ENCODE measurements around the gene DHPS.
"Not testable (repeated sequence)": the region's sequence is repeated elsewhere in the genome, so short reads cannot be mapped to it uniquely, and the experiment has no call there.

The DHPS gene

DNA sequence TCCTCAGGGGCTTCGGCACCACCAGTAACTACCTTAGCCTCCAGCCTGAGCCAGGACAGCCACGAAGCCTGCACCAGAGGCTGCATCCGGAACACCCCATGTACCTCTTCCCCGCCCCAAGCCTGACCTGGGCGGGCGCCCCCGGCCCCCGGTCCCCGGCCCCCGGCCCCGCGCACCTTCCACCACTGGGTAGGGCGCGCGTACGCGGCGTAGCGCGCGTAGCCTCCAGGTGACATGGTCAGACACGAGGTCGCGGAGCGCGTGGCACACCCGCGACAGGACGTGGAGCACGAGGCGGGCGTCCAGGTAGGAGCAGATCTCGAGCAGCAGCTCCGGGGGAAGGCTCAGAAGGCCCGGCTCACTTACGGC, 14.3 kb upstream of the DHPS start:
- Mint-ChIP-seq H3K27ac (peak overlapping the region; percentile 96), H3K4me1 (ENCODE audit: low read depth) (peaks cover 9% of the 10 kb centered on the region), H3K4me3 (peak overlapping the region; percentile 88), H3K27me3 (ENCODE audit: low read depth) (no peaks in the 10 kb centered on the region), H3K36me3 (ENCODE audit: low read depth) (peaks cover 8% of the 10 kb centered on the region), H3K9me3 (no peaks in the 10 kb centered on the region)

DNA sequence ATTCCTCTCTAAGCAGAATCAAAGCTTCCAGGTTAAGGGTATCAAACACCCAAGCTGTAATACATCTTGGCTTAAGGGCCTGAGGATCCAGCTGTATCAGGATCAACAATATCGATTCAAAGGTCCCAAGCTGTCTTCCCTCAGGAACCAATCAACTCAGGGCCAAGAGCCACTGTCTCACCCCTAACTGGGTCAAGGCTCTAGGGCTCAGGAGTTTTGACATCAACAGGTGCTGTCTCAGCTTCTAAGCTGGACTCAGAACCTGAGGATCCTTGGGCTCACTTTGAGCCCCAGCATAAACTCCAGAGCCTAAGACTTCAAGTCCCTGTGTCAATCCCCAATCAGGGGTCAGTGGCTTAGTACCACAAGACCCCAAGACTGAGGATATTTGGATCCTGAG, 13.8 kb upstream of the DHPS start:
- Mint-ChIP-seq H3K4me1 (ENCODE audit: low read depth) (peaks cover 9% of the 10 kb centered on the region), H3K27me3 (ENCODE audit: low read depth) (no peaks in the 10 kb centered on the region), H3K36me3 (ENCODE audit: low read depth) (peaks cover 8% of the 10 kb centered on the region), H3K27ac (no peak overlapping the region), H3K9me3 (no peaks in the 10 kb centered on the region), H3K4me3 (peak overlapping the region; percentile 65)

DNA sequence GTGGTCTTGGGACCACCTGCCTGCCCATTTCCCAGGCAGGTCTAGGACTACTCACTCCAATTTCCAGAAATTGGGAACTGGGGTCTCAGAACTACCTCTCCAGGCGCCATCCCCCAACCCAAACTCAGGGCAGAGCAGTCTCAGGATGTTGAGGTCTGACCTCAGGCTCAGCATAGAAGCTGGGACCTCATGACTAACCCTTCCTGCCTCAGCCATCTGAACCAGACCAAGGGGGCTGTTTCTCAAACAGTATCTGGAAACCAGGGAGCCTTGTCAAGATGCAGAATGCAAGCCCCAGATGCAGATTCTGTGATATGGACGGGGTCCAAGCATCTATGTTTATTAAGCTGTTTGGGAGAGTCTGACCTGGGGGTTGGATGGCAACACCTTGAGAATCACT, 13.4 kb upstream of the DHPS start:
- no peak overlapping the region for H3K4me3 Mint-ChIP-seq
- no peaks in the 10 kb centered on the region for H3K9me3 Mint-ChIP-seq
- no peaks in the 10 kb centered on the region for H3K27me3 Mint-ChIP-seq (ENCODE audit: low read depth)
- H3K27ac Mint-ChIP-seq: peak overlapping the region; percentile 20
- peaks cover 9% of the 10 kb centered on the region for H3K4me1 Mint-ChIP-seq (ENCODE audit: low read depth)
- H3K36me3 Mint-ChIP-seq (ENCODE audit: low read depth): peaks cover 8% of the 10 kb centered on the region

DNA sequence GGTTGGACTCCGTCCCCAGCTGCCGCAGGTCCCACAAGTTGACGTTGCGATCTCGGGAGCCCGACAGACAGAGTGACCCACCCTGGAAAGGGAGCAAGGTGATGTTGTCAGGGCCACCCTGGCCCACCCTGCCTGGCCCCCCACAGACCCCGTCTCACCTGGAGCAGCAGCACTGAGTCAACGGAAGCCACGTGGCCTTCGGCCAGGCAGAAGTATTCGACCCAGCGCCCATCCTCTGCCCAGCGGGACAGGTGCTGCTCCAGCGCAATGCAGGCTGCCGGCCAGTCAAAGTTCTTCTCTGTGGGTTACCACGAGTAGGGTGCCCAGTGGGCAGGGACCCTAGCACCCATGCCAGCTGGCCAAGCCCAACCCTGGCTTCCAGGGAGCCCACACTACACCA, 13.0 kb upstream of the DHPS start:
- H3K27me3 Mint-ChIP-seq (ENCODE audit: low read depth): no peaks in the 10 kb centered on the region
- H3K4me1 Mint-ChIP-seq (ENCODE audit: low read depth): peaks cover 9% of the 10 kb centered on the region
- peak overlapping the region; percentile 20 for H3K27ac Mint-ChIP-seq
- no peak overlapping the region for H3K4me3 Mint-ChIP-seq
- H3K9me3 Mint-ChIP-seq: no peaks in the 10 kb centered on the region
- H3K36me3 Mint-ChIP-seq (ENCODE audit: low read depth): peaks cover 8% of the 10 kb centered on the region

DNA sequence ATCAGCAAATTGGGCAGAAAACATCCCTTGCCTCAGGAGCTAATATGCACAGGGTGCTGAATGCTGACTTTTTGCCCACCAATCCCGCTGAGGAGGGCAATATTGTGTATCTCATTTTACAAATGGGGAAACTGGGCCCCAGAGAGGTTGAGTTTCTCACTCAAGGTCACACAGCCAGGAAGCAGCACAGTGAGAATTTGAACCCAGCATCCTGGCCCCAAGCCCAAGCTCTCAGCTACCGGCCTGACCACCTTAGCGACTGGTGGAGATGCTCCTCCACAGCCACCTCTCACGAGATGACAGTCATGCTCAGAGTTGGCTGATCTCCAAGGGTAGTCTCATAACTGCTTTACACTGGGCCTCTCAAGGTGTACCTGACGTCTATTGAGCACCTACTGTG, 11.3 kb upstream of the DHPS start:
- no peaks in the 10 kb centered on the region for H3K27me3 Mint-ChIP-seq (ENCODE audit: low read depth)
- peaks cover 7% of the 10 kb centered on the region for H3K4me1 Mint-ChIP-seq (ENCODE audit: low read depth)
- H3K27ac Mint-ChIP-seq: no peak overlapping the region
- H3K9me3 Mint-ChIP-seq: no peaks in the 10 kb centered on the region
- peaks cover 2% of the 10 kb centered on the region for H3K36me3 Mint-ChIP-seq (ENCODE audit: low read depth)
- no peak overlapping the region for H3K4me3 Mint-ChIP-seq

DNA sequence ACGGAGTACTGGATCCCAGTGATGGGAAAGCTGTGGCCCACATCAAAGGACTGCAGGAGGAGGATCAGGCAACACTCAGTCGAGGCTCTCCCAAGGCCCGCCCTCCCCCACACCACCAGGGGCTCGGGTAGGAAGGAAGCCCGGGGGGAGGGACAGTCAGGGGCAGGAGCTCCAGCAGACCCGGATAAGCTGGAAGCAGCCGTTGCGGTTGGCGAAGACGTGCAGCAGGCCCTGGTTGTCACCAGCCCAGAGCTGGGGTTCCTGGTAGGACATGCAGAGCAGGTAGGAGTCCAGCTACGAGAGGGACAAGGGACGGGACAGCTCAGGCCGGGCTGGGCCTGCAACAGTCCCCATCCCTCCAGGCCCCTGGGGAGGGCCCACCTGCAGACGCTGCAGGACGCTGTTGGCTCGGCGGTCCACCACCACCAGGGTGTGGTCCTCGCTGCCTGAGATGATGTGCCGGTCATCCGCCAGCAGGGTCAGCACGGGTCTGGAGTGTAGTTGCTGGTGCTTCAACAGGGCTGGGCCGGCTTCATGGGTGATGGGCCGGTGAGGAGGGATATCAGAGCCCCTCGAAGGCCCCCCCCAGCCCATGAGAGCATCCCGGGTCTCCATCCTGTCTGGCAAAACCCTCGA, 8.0 kb upstream of the DHPS start:
- Mint-ChIP-seq H3K4me3 (no peak overlapping the region), H3K9me3 (no peaks in the 10 kb centered on the region), H3K27ac (no peak overlapping the region), H3K27me3 (ENCODE audit: low read depth) (no peaks in the 10 kb centered on the region), H3K4me1 (ENCODE audit: low read depth) (no peaks in the 10 kb centered on the region), H3K36me3 (ENCODE audit: low read depth) (no peaks in the 10 kb centered on the region)

DNA sequence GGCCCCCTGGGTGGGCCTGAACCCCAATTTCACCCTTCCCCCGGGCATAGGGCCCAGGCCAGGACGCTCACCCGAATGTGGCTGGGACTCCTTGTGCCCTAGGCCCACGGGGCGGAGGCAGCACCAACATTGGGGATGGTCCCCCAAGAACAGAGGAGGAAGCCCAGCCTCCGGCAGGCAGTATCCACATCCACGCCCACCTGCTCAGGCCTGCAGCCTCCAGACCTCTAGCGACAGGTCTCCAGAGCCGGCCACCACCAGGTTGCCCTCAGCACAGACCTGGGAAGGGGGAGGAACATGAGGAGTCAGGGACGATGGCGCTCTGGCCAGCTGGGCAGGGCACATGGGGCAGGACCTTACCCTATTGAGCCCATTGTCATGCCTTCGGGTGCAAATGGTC, 7.3 kb upstream of the DHPS start:
- Mint-ChIP-seq H3K36me3 (ENCODE audit: low read depth) (no peaks in the 10 kb centered on the region), H3K9me3 (no peaks in the 10 kb centered on the region), H3K27ac (no peak overlapping the region), H3K4me3 (no peak overlapping the region), H3K4me1 (ENCODE audit: low read depth) (no peaks in the 10 kb centered on the region), H3K27me3 (ENCODE audit: low read depth) (no peaks in the 10 kb centered on the region)

DNA sequence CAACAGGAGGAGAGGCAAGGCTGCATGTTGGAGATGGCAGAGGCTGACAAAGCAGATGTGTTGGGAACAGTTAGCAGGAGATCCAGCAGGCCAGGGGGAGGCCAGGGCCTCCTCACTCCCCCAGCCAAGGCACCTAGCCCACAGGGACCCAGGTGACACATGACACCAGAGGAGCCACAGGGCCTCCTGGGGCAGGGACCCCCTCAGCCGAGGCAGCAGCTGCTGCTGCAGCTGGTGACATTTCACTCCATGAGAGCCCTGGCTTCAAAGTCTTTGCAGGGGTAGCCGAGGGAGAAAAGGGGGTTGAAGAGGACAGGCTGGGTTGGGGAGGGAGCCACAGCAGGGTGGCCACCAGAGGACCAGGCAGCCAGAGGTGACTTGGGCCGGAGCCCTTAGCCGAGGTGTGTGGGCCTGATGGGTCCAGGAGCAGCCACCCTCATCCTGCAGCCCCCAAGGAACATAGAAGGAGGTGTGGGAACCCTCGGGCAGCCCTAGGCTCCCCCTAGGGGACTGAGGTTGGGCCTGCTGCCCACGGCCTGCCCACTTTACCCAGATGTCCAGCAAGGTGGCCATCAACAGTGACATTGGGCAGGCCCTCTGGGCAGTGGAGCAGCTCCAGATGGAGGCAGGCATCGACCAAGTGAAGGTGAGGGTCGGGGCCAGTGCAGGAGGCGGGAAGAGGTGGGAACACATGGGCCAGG, 6.0 kb upstream of the DHPS start, which contains the start of gene GNG14:
GNG14 (plus strand) TSS at position 503 of the 701 bp plus-strand sequence; CDS start at position 554, 51 bp downstream.
- Mint-ChIP-seq H3K4me1 (ENCODE audit: low read depth) (no peaks in the 10 kb centered on the region), H3K27me3 (ENCODE audit: low read depth) (no peaks in the 10 kb centered on the region), H3K4me3 (no peak within 1 kb of the TSS), H3K27ac (no peak within 1 kb of the TSS), H3K9me3 (no peaks in the 10 kb centered on the region), H3K36me3 (ENCODE audit: low read depth) (no peaks in the 10 kb centered on the region)

DNA sequence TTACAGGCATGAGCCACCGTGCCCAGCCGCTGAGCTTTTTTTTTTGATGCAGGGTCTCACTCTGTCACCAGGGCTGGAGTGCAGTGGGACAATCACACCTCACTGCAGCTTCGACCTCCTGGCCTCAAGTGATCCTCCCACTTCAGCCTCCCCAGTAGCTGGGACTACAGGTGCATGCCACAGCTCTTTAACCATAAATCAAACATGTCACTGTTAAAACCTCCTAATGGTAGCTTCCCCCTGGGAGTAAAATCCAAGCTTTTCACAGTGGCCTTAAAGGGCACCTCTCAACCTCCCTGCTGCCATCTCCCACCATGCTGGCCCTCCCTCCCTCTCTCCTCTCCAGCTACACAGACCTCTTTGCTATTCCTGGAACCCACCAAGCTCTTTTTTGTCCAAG, 4.2 kb upstream of the DHPS start:
- Mint-ChIP-seq H3K4me1 (ENCODE audit: low read depth) (peaks cover 5% of the 10 kb centered on the region), H3K4me3 (no peak overlapping the region), H3K27me3 (ENCODE audit: low read depth) (no peaks in the 10 kb centered on the region), H3K27ac (no peak overlapping the region), H3K36me3 (ENCODE audit: low read depth) (peaks cover 6% of the 10 kb centered on the region), H3K9me3 (no peaks in the 10 kb centered on the region)

DNA sequence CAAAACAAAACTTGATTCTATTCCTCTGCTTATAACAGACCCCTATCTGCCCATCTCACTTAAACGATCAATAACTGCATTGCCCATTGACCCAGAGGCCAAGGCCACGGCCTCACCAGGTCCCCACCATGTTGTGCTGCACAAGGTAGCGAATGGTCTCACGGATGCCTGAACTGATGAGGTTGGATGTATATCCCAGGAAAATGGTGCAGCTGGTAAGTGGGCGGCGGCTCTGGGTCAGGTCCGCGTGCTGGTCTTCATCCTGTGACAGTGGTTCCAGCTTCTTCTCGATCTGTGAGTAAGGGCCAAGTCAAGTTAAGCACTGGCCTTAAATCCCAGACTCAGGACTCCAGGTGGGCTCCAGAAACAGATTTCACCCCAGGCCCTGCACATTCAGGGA, 1.6 kb downstream of the DHPS start:
- Mint-ChIP-seq H3K4me3 (peak overlapping the region; percentile 95), H3K9me3 (no peaks in the 10 kb centered on the region), H3K27me3 (ENCODE audit: low read depth) (no peaks in the 10 kb centered on the region), H3K4me1 (ENCODE audit: low read depth) (peaks cover 15% of the 10 kb centered on the region), H3K27ac (peak overlapping the region; percentile 49), H3K36me3 (ENCODE audit: low read depth) (peaks cover 25% of the 10 kb centered on the region)

DNA sequence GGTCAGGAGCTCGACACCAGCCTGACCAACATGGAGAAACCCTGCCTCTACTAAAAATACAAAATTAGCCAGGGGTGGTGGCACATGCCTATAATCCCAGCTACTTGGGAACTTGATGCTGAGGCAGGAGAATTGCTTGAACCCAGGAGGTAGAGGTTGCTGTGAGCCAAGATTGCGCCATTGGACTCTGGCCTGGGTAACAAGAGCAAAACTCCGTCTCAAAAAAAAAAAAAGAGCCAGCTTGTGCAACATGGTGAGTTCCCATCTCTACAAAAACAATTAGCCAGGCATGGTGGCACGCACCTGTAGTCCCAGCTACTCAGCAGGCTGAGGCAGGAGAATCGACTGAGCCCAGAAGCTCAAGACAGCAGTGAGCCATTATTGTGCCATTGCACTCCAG, 3.6 kb downstream of the DHPS start:
- Mint-ChIP-seq H3K4me1 (ENCODE audit: low read depth) (peaks cover 15% of the 10 kb centered on the region), H3K36me3 (ENCODE audit: low read depth) (peaks cover 33% of the 10 kb centered on the region)
- H3K27me3 Mint-ChIP-seq (ENCODE audit: low read depth); H3K27ac Mint-ChIP-seq; H3K4me3 Mint-ChIP-seq; H3K9me3 Mint-ChIP-seq: not testable (repeated sequence)

DNA sequence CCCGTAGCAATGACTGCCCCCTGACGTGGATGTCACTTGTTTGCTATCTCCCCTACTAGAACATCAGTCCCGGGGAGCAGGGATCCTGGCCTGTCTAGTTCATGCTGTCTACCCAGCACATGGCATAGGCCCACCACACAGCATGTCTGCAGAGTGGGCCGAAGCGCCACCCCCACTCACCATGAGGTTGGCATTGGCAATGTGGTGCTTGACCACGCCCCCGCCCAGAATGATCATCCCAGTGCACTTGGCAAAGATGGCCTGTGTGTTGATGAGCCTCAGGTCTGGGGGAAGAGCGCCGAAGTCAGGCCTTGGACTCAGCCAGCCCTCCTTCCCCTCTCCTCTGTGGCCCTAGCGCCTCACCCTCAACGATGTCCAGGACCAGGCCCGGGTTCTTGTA, 4.8 kb downstream of the DHPS start:
- Mint-ChIP-seq H3K9me3 (no peaks in the 10 kb centered on the region), H3K36me3 (ENCODE audit: low read depth) (peaks cover 39% of the 10 kb centered on the region), H3K27me3 (ENCODE audit: low read depth) (no peaks in the 10 kb centered on the region), H3K4me1 (ENCODE audit: low read depth) (peaks cover 17% of the 10 kb centered on the region), H3K27ac (no peak overlapping the region), H3K4me3 (no peak overlapping the region)

DNA sequence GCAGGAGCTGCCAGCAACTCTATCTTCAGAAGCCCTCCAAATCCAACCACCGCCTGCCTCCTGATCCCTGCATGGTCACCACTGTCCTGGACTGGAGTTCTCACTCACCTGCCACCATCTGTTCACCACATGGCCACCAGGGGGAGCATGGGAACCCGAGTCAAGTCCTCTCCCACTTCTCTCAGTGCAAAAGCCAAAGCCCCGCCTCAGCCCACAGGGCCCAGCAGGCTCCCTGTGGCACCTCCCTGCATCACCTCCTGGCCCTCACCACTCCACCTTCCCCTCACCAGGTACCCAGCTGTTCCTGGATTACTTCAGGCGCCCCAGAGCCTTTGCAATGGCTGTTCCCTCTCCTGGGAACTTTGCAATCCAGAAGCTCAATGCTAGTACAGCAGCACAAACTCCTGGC, 5.3 kb downstream of the DHPS start:
- Mint-ChIP-seq H3K9me3 (no peaks in the 10 kb centered on the region), H3K4me1 (ENCODE audit: low read depth) (peaks cover 18% of the 10 kb centered on the region), H3K27ac (no peak overlapping the region), H3K36me3 (ENCODE audit: low read depth) (peaks cover 40% of the 10 kb centered on the region), H3K27me3 (ENCODE audit: low read depth) (no peaks in the 10 kb centered on the region), H3K4me3 (no peak overlapping the region)

DNA sequence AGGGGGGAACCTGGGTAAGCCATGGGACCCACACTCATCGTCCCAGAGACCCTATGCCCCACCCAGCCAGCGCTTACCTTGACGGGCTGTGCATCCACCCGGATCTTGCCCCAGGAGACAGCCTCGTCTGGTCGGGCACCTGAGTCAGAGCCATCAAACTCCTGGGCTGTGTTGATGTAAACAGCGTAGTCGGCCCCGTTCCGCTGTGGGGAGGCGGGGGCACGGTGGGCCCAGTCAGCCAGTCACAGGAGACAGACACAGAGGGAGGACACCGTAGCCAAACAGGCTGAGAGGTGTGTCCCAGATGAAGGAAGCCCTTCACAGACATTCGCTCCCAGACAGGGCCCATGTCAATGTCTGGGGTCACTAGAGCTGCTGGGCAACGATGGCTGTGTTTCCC, 5.7 kb downstream of the DHPS start:
- no peak overlapping the region for H3K27ac Mint-ChIP-seq
- no peak overlapping the region for H3K4me3 Mint-ChIP-seq
- H3K4me1 Mint-ChIP-seq (ENCODE audit: low read depth): peaks cover 14% of the 10 kb centered on the region
- H3K9me3 Mint-ChIP-seq: no peaks in the 10 kb centered on the region
- peaks cover 36% of the 10 kb centered on the region for H3K36me3 Mint-ChIP-seq (ENCODE audit: low read depth)
- H3K27me3 Mint-ChIP-seq (ENCODE audit: low read depth): no peaks in the 10 kb centered on the region

DNA sequence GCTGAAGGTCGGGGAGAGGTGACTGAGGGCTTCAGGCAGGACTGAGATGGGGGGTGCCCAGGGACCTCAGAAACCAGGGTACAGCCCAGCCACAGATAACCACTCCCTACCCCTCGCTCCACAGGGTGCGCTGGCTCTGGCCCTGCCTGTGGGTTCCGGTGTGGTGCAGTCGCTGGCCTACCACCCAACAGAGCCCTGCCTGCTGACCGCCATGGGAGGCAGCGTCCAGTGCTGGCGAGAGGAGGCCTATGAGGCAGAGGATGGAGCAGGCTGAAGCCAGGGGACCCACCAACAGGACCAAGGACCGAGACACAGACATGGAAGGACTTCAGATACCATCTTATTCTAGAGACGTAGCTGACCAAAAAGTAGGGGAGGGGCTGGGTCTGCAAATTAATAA, 6.3 kb downstream of the DHPS start:
- Mint-ChIP-seq H3K4me3 (no peak overlapping the region), H3K9me3 (no peaks in the 10 kb centered on the region), H3K4me1 (ENCODE audit: low read depth) (peaks cover 13% of the 10 kb centered on the region), H3K27ac (no peak overlapping the region), H3K36me3 (ENCODE audit: low read depth) (peaks cover 34% of the 10 kb centered on the region), H3K27me3 (ENCODE audit: low read depth) (no peaks in the 10 kb centered on the region)

Measured in T-helper 1 cell treated with Interleukin-12 subunit alpha and Interleukin-12 subunit beta and Interleukin-4 antibody, amounts not matched to agents 30 μg/mL and 1 μg/mL, for 36 hours (primary cell).